GM12873 (cell line): Measurements from ENCODE around the gene TLR10.
A peak's percentile ranks its signal among the peaks of the same experiment; 100 is the strongest.

Experiments used
- TF ChIP-seq, protein P1 (sequence below): IDR thresholded peaks from 2 replicates; pipeline ENCODE4 v1.5.1; 2012; ENCODE audit warnings: low read depth, mild to moderate bottlenecking, moderate library complexity, low read length, control low read depth; ENCODE audit not compliant: insufficient read depth; ENCODE audit errors: missing control alignments

TLR10 gene, protein sequence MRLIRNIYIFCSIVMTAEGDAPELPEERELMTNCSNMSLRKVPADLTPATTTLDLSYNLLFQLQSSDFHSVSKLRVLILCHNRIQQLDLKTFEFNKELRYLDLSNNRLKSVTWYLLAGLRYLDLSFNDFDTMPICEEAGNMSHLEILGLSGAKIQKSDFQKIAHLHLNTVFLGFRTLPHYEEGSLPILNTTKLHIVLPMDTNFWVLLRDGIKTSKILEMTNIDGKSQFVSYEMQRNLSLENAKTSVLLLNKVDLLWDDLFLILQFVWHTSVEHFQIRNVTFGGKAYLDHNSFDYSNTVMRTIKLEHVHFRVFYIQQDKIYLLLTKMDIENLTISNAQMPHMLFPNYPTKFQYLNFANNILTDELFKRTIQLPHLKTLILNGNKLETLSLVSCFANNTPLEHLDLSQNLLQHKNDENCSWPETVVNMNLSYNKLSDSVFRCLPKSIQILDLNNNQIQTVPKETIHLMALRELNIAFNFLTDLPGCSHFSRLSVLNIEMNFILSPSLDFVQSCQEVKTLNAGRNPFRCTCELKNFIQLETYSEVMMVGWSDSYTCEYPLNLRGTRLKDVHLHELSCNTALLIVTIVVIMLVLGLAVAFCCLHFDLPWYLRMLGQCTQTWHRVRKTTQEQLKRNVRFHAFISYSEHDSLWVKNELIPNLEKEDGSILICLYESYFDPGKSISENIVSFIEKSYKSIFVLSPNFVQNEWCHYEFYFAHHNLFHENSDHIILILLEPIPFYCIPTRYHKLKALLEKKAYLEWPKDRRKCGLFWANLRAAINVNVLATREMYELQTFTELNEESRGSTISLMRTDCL

DNA sequence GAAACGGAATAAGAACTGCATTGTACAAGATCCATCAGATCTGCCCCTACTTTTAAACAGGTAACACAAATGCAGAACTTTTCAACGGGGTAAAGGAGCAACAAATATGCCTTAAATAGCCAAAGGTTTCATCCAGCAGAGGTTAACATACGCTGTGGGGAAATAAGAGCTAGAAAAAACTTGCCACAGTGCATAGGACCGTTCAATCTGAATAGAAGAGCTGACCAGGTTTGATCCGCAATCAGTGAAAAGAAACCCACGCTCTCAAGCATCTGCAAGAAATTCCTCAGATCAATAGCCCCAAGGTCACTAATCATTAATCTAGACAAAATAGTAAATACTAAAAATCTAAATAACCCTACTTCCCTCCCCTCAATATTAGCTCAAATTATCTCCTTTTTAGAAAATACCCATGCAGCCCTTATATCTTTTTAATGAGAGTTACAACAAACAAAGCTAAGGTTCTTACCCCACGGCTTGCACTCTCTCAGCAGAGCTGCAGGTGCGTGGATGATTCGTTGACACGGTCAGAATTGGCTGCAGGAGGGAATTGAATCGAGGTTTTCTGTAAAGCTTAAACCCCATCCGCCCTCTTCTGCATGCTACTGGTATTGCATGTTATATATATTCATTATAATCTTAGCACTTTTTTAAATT lies at the start of gene TLR10:
Gene TLR10 (minus strand): TSS at position 539 of the 657 bp plus-strand sequence. CDS start 7,400 bp downstream, outside the sequence.
- TF ChIP-seq, protein P1, sequence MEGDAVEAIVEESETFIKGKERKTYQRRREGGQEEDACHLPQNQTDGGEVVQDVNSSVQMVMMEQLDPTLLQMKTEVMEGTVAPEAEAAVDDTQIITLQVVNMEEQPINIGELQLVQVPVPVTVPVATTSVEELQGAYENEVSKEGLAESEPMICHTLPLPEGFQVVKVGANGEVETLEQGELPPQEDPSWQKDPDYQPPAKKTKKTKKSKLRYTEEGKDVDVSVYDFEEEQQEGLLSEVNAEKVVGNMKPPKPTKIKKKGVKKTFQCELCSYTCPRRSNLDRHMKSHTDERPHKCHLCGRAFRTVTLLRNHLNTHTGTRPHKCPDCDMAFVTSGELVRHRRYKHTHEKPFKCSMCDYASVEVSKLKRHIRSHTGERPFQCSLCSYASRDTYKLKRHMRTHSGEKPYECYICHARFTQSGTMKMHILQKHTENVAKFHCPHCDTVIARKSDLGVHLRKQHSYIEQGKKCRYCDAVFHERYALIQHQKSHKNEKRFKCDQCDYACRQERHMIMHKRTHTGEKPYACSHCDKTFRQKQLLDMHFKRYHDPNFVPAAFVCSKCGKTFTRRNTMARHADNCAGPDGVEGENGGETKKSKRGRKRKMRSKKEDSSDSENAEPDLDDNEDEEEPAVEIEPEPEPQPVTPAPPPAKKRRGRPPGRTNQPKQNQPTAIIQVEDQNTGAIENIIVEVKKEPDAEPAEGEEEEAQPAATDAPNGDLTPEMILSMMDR, result peak; percentile 72

DNA sequence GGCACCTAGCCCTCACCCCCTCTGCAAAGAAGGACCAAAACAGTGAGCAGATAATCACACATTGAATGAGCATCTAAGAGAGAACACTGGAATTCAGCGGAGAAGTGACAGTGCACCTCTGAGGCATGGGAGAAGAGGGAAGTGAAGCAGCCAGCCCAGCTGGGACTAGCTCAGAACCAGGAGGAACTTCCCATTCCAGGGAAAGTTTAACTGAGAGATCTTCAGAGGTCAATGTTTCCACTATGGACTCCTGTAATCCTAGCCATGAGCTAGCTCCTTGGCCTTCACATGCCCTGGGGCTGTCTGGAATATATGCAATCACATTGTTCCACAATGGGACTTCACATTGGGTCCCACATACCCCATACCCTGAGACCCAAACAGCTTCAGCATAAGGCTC lies 49.4 kb upstream of the TLR10 start:
- TF ChIP-seq, protein P1, result no peak

DNA sequence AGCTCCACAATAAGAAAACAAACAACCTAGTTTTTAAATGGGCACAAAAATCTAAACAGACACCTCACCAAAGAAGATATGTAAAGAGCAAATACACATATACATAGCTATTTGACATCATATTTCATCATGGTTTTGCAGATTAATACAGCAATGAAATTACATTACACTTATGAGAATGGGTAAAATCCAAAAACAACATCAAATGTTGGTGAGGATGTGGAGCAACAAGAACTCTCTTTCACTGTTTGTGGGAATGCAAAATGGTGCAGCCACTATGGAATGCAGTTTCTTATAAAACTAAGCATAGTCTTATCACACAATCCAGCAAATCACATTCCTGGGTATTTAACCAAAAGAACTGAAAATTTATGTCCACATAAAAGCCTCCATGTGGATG lies 48.9 kb upstream of the TLR10 start:
- TF ChIP-seq, protein P1, result no peak

DNA sequence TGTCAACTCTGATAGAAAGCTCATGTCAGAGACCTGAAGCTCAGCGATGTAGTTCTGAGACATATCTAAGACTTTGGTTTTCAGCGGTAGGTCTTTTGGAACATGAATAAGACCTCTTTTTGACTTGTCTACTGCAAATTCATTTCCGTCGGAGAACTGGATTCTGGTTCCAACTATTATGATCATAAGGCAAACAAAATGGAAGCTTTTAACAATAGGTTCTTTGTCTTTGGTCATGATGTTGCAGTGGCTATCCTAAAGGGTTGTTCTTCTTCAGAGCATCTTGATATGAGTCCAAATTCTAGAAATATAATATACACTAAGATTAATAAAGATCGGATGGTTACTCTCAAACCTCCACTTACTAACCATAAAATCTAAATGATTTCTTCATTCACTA lies 46.4 kb upstream of the TLR10 start:
- TF ChIP-seq, protein P1, result no peak

DNA sequence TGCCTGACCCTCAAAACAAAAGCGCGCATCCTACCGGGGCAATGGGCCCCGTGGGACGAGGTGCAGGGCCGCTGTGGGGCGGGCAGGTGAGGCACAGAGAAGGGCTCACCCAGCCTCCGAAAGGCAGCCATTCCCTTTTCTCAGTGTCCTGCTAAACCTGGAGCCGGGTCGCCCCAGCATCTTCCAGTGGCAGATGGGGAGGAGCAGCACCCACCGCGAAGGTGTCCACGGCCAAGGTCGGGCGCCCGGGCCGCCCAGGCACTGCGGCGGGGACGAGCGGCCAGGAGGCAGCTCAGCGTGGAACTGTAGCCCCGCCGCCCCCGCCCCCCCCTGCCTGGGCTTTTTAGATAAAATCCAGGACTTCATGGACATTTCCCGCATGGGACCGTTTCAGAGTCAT lies 41.0 kb upstream of the TLR10 start:
- TF ChIP-seq, protein P1, result no peak

DNA sequence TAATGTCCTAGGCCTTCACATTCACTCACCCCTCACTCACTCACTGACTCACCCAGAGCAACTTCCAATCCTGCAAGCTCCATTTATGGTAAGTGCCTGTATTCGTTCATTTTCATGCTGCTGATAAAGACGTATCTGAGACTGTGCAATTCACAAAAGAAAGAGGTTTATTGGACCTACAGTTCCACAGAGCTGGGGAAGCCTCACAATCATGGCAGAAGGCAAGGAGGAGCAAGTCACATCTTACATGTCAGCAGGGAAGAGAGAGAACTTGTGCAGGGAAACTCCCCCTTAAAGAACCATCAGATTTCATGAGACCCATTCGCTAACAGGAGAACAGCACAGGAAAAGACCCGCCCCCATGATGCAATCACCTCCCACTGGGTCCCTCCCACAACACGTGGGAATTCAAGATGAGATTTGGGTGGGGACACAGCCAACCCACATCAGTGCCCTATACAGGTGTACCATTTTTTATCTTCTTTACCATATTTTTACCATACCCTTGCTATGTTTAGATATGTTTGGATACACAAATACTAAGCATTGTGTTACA lies 40.0 kb upstream of the TLR10 start:
- TF ChIP-seq, protein P1, result no peak

DNA sequence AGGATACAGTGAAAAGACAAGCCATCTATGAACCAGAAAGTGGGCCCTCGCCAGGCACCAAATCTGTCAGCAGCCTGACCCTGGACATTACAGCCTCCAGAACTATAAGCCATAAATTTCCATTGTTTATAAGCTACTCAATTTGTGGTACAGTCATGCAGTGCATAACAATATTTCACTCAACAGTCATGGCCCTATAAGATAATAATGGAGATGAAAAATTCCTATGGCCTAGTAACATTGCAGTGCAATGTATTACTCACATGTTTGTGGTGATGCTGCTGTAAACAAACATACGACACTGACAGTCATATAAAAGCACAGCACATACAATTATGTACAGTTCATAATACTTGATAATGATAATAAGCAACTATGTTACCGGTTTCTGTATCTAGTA lies 38.9 kb upstream of the TLR10 start:
- TF ChIP-seq, protein P1, result no peak
